Mucosa of rectum (tissue), 2 donors: ENCODE data around the gene HSPA1B.
A peak's percentile ranks its signal among the peaks of the same experiment; 100 is the strongest.

ENCODE experiments used
- H3K27ac ChIP-seq, 2 donors: one replicate each; pipeline ENCODE4 v1.7.0; 2013; ENCODE audit warnings: inconsistent platforms in 2 of 2, low read depth in 2 of 2, low read length in 2 of 2
- H3K27me3 ChIP-seq, 2 donors: one replicate each; pipeline ENCODE4 v1.7.0; 2013; ENCODE audit warnings: low read length in 2 of 2; ENCODE audit not compliant: control insufficient read depth in 2 of 2, insufficient read depth in 2 of 2
- H3K36me3 ChIP-seq, 2 donors: one replicate each; pipeline ENCODE4 v1.7.0; 2013; ENCODE audit warnings: low read length in 2 of 2; ENCODE audit not compliant: control insufficient read depth in 2 of 2, insufficient read depth in 2 of 2
- H3K4me1 ChIP-seq, 2 donors: one replicate each; pipeline ENCODE4 v1.7.0; 2013; ENCODE audit warnings: low read length in 2 of 2, mild to moderate bottlenecking in 1 of 2; ENCODE audit not compliant: control insufficient read depth in 2 of 2, insufficient read depth in 2 of 2
- H3K4me3 ChIP-seq, 2 donors: one replicate each; pipeline ENCODE4 v1.7.0; 2013; ENCODE audit warnings: low read length in 2 of 2
- H3K9ac ChIP-seq, 2 donors: one replicate each; pipeline ENCODE4 v1.7.0; 2013; ENCODE audit warnings: low read length in 2 of 2, low read depth in 1 of 2, mild to moderate bottlenecking in 1 of 2
- H3K9me3 ChIP-seq, 2 donors: one replicate each; pipeline ENCODE4 v1.7.0; 2013; ENCODE audit warnings: low read length in 2 of 2; ENCODE audit not compliant: control insufficient read depth in 2 of 2
- donor health status: healthy.
- donor health status: Normal muscosa, but diverticular disease.

HSPA1B gene

DNA sequence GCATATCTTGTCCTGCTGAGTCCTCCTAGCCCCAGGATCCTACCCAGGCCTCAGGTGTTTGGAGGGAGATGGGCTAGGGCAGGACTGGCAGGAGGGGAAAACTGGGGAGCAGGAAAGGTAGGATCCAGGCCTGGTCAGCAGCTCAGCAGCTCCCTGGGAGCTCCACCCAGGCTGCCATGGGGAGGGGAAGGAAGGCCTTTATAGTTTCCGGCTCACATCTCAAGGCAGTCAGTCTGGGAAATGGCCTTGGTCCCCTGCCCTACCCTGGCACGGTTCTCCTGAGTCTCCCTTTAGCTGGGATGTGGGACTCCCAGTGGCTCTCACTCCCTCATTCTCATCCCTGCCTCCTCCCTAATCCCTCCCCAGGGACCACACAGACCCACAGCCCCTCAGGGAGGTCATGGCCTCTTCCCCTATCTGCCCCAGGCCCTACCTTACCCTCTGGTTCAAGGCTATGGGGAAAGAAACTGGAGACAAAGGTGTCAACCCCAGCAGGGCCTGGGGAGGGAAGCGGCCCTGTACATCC, 49.6 kb downstream of the HSPA1B start:
- no peaks in the 10 kb centered on the region for H3K9me3 ChIP-seq
- H3K9ac ChIP-seq: peak overlapping the region; percentile 75 to 96
- H3K36me3 ChIP-seq: peaks cover 37 to 41% of the 10 kb centered on the region in 2 donors
- peak overlapping the region; percentile 98 to 99 for H3K27ac ChIP-seq
- H3K4me3 ChIP-seq: peak overlapping the region; percentile 81 to 85
- peaks cover 31 to 46% of the 10 kb centered on the region in 2 donors for H3K4me1 ChIP-seq
- H3K27me3 ChIP-seq: no peaks in the 10 kb centered on the region

DNA sequence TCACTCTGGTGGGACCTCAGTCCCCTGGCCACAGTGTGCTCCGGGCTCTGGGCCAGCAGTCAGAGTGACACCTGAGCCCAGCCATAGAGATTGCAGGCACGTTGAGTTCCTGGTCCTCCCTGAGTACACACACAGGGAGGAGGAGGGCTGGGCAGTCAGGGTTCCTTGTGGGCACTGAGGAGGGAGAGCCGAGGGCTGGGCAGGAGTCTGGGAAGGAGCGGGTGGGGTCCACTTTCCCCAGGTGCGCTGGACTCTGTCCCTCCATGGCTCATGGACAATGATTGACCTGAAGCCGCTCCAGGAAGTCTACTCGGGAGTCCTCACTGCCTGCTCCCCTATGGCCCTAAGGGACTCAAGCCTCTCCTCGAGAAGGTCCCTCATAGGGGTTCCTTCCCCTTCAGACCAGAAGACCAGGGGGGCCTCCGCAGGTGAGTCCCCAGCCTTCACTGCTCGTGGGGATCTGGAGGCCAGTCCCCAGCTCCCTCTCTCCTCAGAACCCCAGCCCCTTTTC, 50.2 kb downstream of the HSPA1B start:
- Histone ChIP-seq H3K4me3 (peak overlapping the region; percentile 85 to 89), H3K27me3 (no peaks in the 10 kb centered on the region), H3K9me3 (no peaks in the 10 kb centered on the region), H3K36me3 (peaks cover 41 to 42% of the 10 kb centered on the region in 2 donors), H3K9ac (peak overlapping the region; percentile 94 to 96), H3K4me1 (peaks cover 31 to 46% of the 10 kb centered on the region in 2 donors), H3K27ac (peak overlapping the region; percentile 98 to 99)

DNA sequence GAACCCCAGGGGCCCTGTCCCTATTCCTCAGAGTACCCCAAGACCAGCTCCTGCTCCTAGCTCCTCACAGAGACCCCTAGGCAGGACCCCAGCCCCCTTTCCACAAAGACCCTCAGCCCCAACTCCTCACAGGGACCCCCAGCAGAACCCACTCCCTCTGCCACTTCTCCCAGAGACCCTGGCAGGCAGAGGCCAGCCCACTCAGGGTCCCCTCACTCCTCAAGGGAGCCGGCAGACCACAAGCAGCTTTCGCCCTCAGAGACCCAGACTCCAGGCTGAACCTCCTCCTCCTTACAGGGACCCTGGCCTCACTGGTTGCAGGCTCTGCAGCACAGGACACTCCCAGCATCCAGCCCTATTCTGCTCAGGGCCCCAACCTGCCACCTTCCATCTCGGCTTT, 50.7 kb downstream of the HSPA1B start:
- peaks cover 47% of the 10 kb centered on the region in 2 donors for H3K36me3 ChIP-seq
- H3K9me3 ChIP-seq: no peaks in the 10 kb centered on the region
- peaks cover 31 to 46% of the 10 kb centered on the region in 2 donors for H3K4me1 ChIP-seq
- no peaks in the 10 kb centered on the region for H3K27me3 ChIP-seq
- H3K27ac ChIP-seq: peak overlapping the region; percentile 98 to 99
- H3K9ac ChIP-seq: peak overlapping the region; percentile 94 to 96
- peak overlapping the region; percentile 85 to 89 for H3K4me3 ChIP-seq

DNA sequence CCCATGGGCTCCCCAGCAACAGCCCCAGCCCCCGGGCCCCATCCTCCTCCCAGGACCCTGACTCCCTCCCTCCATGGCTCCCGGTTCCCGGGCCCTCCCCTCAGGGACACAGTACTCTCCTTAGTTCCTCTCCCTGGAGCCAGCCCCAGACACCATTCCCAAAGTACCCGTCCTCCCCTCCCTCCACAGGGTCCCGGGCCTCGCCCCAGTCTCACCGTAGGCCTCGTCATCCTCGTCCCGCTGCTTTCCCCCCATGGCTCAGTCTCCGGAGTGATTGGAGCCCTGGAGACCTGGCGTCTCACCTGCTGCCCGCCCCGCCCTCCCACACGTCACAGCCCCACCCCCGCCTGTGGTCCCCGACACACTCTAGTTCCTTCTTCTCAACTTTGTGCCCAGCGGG, 51.2 kb downstream of the HSPA1B start, which contains the start of gene SLC44A4:
TSS of gene SLC44A4 (minus strand) at position 272 of the 400 bp plus-strand sequence. CDS start at position 255, 17 bp downstream.
- Histone ChIP-seq H3K27ac (peak within 1 kb of the TSS; percentile 98 to 99), H3K9me3 (no peaks in the 10 kb centered on the region), H3K4me3 (peak within 1 kb of the TSS; percentile 85 to 89), H3K4me1 (peaks cover 31 to 46% of the 10 kb centered on the region in 2 donors), H3K9ac (peak within 1 kb of the TSS; percentile 94 to 96), H3K27me3 (no peaks in the 10 kb centered on the region), H3K36me3 (peaks cover 50 to 53% of the 10 kb centered on the region in 2 donors)

DNA sequence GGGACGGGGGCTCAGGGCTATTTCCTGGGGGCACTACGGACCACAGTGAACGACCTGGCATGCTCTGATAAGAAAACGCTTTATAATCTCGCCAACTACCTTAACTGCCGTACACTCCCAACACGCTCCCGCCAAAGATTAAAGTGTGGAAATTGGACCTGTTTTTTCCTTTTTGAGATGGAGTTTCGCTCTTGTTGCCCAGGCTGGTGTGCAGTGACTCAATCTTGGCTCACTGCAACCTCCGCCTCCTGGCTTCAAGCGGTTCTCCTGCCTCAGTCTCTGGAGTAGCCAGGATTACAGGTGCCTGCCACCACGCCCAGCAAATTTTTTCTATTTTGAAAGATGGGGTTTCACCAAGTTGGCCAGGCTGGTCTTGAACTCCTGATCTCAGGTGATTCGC, 51.6 kb downstream of the HSPA1B start:
- peaks cover 30 to 43% of the 10 kb centered on the region in 2 donors for H3K4me1 ChIP-seq
- no peaks in the 10 kb centered on the region for H3K9me3 ChIP-seq
- H3K36me3 ChIP-seq: peaks cover 47 to 51% of the 10 kb centered on the region in 2 donors
- no peaks in the 10 kb centered on the region for H3K27me3 ChIP-seq
- H3K27ac ChIP-seq: peak overlapping the region; percentile 98 to 99
- H3K4me3 ChIP-seq: peak overlapping the region; percentile 56 to 89
- H3K9ac ChIP-seq: peak overlapping the region; percentile 74 to 96
